ENCODE measurements around the gene GPN2. TPM values are rescaled to one million over a fixed set of nuclear protein-coding genes. Genes with fewer than 3 reads are reported as not detected.

Gene GPN2
- total and polyA plus RNA-seq, 9 of the 15 experiments (the other 6 are each of a cell fraction or from before 2014, with no cell fraction given): 9.9 to 58.8 (median 20.4) TPM

DNA sequence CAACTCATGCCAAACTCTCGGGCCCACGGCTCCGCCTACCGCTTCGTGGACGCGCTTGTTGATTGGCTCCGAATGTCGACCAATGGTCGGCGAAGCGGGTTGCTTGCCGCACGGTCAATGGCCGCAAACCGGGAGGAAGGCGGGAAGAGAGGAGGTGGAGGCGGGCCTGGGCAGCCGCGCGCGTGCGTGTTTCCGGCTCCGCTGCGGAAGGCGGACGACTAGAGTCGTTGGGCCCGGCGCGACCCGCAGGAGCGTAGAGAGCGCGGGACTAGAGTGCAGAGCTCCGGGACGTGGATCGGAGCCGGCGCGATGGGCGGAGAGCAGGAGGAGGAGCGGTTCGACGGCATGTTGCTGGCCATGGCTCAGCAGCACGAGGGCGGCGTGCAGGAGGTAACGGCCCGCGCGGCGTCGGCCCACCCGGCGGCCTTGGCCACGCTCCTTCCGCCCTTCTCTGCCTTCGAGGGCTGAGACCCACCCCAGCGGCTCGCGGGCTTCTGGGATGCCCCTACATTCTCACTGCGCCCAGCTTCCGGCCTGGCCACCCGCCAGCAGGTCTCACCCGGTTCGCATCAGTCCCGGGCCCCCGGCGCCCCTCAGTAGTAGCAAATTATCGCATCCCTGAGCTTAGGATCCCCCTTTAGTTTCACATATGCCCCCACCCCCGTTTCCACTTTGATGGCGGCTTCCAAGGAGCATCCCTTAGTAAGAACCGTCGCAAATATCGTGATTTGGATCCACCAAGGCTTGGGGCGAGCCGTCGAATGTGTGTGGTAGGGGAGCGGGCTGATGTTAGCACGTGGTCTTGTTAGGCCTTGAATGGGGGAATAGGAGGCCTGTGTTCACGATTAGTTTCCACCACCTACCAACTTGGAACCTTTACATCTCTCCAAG lies 31.7 kb upstream of the GPN2 start, which contains the start of gene NUDC (continued):
- TF ChIP-seq KDM2B (CRISPR knock-in tag; IDR thresholded peaks at IDR 0.05): 0 out of 2 replicates have a peak, but pooled peaks have one; percentile 33
- no peak for TF ChIP-seq XRCC3 (IDR thresholded peaks at IDR 0.05)
- TF ChIP-seq EP400 (IDR thresholded peaks at IDR 0.05): peak; percentile 96
- no peak for TF ChIP-seq LEF1 (IDR thresholded peaks at IDR 0.05)
- peak; percentile 90 for TF ChIP-seq NR1H2 (CRISPR knock-in tag; IDR thresholded peaks at IDR 0.05)
- peak; percentile 99 for TF ChIP-seq ZC3H4 (CRISPR knock-in tag; IDR thresholded peaks at IDR 0.05; ENCODE audit: borderline replicate concordance)
- peak; percentile 41; the same call in 1 of the 2 replicates for TF ChIP-seq PHF21A (IDR thresholded peaks at IDR 0.05; ENCODE audit: borderline replicate concordance, low read depth)
- no peak for TF ChIP-seq TCF7L2 (IDR thresholded peaks at IDR 0.05; ENCODE audit: low read depth, low read length)
- TF ChIP-seq, protein P1, sequence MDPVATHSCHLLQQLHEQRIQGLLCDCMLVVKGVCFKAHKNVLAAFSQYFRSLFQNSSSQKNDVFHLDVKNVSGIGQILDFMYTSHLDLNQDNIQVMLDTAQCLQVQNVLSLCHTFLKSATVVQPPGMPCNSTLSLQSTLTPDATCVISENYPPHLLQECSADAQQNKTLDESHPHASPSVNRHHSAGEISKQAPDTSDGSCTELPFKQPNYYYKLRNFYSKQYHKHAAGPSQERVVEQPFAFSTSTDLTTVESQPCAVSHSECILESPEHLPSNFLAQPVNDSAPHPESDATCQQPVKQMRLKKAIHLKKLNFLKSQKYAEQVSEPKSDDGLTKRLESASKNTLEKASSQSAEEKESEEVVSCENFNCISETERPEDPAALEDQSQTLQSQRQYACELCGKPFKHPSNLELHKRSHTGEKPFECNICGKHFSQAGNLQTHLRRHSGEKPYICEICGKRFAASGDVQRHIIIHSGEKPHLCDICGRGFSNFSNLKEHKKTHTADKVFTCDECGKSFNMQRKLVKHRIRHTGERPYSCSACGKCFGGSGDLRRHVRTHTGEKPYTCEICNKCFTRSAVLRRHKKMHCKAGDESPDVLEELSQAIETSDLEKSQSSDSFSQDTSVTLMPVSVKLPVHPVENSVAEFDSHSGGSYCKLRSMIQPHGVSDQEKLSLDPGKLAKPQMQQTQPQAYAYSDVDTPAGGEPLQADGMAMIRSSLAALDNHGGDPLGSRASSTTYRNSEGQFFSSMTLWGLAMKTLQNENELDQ (CRISPR knock-in tag; IDR thresholded peaks at IDR 0.05; ENCODE audit: borderline replicate concordance): no peak
- TF ChIP-seq, protein P2, sequence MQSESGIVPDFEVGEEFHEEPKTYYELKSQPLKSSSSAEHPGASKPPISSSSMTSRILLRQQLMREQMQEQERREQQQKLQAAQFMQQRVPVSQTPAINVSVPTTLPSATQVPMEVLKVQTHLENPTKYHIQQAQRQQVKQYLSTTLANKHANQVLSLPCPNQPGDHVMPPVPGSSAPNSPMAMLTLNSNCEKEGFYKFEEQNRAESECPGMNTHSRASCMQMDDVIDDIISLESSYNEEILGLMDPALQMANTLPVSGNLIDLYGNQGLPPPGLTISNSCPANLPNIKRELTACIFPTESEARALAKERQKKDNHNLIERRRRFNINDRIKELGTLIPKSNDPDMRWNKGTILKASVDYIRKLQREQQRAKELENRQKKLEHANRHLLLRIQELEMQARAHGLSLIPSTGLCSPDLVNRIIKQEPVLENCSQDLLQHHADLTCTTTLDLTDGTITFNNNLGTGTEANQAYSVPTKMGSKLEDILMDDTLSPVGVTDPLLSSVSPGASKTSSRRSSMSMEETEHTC (IDR thresholded peaks at IDR 0.05): peak; percentile 77
- no peak for TF ChIP-seq MAFF (IDR thresholded peaks at IDR 0.05; ENCODE audit: low read length)
- TF ChIP-seq, protein P3, sequence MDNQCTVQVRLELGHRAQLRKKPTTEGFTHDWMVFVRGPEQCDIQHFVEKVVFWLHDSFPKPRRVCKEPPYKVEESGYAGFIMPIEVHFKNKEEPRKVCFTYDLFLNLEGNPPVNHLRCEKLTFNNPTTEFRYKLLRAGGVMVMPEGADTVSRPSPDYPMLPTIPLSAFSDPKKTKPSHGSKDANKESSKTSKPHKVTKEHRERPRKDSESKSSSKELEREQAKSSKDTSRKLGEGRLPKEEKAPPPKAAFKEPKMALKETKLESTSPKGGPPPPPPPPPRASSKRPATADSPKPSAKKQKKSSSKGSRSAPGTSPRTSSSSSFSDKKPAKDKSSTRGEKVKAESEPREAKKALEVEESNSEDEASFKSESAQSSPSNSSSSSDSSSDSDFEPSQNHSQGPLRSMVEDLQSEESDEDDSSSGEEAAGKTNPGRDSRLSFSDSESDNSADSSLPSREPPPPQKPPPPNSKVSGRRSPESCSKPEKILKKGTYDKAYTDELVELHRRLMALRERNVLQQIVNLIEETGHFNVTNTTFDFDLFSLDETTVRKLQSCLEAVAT (IDR thresholded peaks at IDR 0.05): peak; percentile 55 to 78; a peak in 2 of 4 replicates
- TF ChIP-seq, protein P4, sequence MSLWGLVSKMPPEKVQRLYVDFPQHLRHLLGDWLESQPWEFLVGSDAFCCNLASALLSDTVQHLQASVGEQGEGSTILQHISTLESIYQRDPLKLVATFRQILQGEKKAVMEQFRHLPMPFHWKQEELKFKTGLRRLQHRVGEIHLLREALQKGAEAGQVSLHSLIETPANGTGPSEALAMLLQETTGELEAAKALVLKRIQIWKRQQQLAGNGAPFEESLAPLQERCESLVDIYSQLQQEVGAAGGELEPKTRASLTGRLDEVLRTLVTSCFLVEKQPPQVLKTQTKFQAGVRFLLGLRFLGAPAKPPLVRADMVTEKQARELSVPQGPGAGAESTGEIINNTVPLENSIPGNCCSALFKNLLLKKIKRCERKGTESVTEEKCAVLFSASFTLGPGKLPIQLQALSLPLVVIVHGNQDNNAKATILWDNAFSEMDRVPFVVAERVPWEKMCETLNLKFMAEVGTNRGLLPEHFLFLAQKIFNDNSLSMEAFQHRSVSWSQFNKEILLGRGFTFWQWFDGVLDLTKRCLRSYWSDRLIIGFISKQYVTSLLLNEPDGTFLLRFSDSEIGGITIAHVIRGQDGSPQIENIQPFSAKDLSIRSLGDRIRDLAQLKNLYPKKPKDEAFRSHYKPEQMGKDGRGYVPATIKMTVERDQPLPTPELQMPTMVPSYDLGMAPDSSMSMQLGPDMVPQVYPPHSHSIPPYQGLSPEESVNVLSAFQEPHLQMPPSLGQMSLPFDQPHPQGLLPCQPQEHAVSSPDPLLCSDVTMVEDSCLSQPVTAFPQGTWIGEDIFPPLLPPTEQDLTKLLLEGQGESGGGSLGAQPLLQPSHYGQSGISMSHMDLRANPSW (CRISPR knock-in tag; IDR thresholded peaks at IDR 0.05): 0 out of 2 replicates have a peak, but pooled peaks have one; percentile 32
- TF ChIP-seq, protein P5, sequence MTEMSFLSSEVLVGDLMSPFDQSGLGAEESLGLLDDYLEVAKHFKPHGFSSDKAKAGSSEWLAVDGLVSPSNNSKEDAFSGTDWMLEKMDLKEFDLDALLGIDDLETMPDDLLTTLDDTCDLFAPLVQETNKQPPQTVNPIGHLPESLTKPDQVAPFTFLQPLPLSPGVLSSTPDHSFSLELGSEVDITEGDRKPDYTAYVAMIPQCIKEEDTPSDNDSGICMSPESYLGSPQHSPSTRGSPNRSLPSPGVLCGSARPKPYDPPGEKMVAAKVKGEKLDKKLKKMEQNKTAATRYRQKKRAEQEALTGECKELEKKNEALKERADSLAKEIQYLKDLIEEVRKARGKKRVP (CRISPR knock-in tag; IDR thresholded peaks at IDR 0.05): no peak
- peak; percentile 19; the same call in 1 of the 2 replicates for TF ChIP-seq DMBX1 (CRISPR knock-in tag; IDR thresholded peaks at IDR 0.05; ENCODE audit: borderline replicate concordance)

Data from K562 (cell line).